A673 (cell line): Measurements from ENCODE around the gene SLC26A11.

ENCODE experiments used
- CTCF ChIP-seq: fragments of 300-800, 200-600 bp; sonication (generic); conservative IDR thresholded peaks from 2 replicates; pipeline ENCODE4 v1.5.1; 2017; ENCODE audit warnings: low read depth, mild to moderate bottlenecking, antibody characterized with exemption, low read length, moderate library complexity, mixed read lengths
- EZH2 ChIP-seq: fragments of 200-600 bp; sonication (generic); IDR thresholded peaks from 2 replicates; pipeline ENCODE4 v1.6.1; 2017; ENCODE audit warnings: borderline replicate concordance, low read depth, mild to moderate bottlenecking, mixed read lengths, antibody characterized with exemption, low read length; ENCODE audit not compliant: poor library complexity, severe bottlenecking

- TF ChIP-seq CTCF (no peak), EZH2 (no peak)
Observed at GRCh38 chr17:80244871-80245509, 24.8 kb downstream of the SLC26A11 start.
